ENCODE results near the gene PIK3R2. TPM values are rescaled to one million over a fixed set of nuclear protein-coding genes. Genes with fewer than 3 reads are reported as not detected.

The PIK3R2 gene
- total RNA-seq, 4 donors from 2014 or later, result 19.7 to 45.4 (median 28.2) TPM

DNA sequence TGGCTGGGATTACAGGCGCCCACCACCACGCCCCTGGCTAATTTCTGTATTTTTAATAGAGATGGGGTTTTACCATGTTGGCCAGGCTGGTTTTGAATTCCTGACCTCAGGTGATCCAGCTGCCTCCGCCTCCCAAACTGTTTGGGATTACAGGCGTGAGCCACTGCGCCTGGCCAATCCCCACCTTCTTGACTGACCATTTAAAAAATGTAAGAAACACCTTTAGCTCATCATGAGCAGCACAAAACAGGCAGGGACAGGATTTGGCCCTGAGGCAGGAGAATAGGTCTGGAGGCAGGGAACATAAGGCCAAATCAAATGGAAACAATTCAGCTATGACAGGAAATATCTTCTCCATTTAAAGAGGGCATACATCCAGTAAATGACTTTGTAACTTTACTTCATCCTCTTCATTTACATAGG is 38.7 kb downstream of the PIK3R2 start:
- TF ChIP-seq, protein P1, sequence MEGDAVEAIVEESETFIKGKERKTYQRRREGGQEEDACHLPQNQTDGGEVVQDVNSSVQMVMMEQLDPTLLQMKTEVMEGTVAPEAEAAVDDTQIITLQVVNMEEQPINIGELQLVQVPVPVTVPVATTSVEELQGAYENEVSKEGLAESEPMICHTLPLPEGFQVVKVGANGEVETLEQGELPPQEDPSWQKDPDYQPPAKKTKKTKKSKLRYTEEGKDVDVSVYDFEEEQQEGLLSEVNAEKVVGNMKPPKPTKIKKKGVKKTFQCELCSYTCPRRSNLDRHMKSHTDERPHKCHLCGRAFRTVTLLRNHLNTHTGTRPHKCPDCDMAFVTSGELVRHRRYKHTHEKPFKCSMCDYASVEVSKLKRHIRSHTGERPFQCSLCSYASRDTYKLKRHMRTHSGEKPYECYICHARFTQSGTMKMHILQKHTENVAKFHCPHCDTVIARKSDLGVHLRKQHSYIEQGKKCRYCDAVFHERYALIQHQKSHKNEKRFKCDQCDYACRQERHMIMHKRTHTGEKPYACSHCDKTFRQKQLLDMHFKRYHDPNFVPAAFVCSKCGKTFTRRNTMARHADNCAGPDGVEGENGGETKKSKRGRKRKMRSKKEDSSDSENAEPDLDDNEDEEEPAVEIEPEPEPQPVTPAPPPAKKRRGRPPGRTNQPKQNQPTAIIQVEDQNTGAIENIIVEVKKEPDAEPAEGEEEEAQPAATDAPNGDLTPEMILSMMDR (IDR thresholded peaks at IDR 0.05), result no peak
- TF ChIP-seq POLR2A (IDR thresholded peaks at IDR 0.05), result no peak
- Histone ChIP-seq H3K27me3 (no peaks in the 10 kb centered on the region), H3K4me3 (peak overlapping the region in 3 of 4 donors; percentile 47 to 61 (median 57)), H3K4me1 (peaks cover 0 to 16% (median 12%) of the 10 kb centered on the region in 4 donors), H3K36me3 (peaks cover 0 to 8% (median 0%) of the 10 kb centered on the region in 3 donors), H3K9me3 (peaks cover 0 to 4% (median 0%) of the 10 kb centered on the region in 4 donors), H3K27ac (peak overlapping the region; percentile 91 to 97 (median 94))
- DNase-seq, result no peak

DNA sequence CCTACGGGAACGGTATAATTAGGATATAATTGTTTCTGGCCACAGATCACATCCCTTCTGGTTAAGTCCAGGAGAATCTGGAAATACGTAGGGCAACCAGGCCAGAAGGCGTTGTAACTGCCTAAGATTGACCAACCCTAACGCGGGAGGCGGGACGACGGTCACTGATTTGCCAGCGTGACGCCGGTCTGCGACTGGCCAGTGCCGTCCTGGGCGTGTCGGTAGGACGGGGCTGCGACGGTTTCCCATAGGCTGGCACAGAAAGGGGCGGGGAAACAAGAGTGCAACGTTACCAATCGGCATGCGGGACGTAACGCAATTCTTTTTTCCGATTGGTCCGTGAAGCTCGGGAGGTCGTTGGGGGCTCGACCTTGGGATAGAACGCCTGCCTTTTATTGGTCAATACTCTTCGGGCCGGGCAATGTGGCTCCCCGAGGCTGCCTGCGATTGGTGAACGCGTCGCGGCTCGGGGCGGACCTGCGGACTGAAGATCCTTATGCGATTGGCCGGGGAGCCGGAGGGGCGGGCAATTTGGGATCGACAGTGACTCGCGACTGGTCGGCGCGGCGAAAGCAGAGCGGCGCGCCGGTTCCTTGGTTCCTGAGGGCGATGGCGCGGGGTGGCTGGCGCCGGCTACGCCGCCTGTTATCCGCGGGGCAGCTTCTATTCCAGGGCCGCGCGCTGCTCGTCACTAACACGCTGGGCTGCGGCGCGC is 39.9 kb downstream of the PIK3R2 start, which contains the start of gene MPV17L2:
Gene MPV17L2, plus strand, starts transcription at position 546 of the 715 bp plus-strand sequence. Its CDS starts 64 bp downstream, at position 610.
- DNase-seq, result peak; percentile 99 to 100 (median 99)
- H3K4me1 ChIP-seq, result peaks cover 0 to 16% (median 12%) of the 10 kb centered on the region in 4 donors
- peaks cover 0 to 4% (median 0%) of the 10 kb centered on the region in 4 donors for H3K9me3 ChIP-seq
- peak; percentile 81 to 92 for TF ChIP-seq POLR2A (IDR thresholded peaks at IDR 0.05)
- TF ChIP-seq, protein P1 (IDR thresholded peaks at IDR 0.05), result no peak
- no peaks in the 10 kb centered on the region for H3K27me3 ChIP-seq
- H3K36me3 ChIP-seq, result peaks cover 0 to 16% (median 0%) of the 10 kb centered on the region in 3 donors
- H3K27ac ChIP-seq, result peak within 1 kb of the TSS; percentile 91 to 97 (median 94)
- peak within 1 kb of the TSS; percentile 59 to 95 (median 83) for H3K4me3 ChIP-seq

DNA sequence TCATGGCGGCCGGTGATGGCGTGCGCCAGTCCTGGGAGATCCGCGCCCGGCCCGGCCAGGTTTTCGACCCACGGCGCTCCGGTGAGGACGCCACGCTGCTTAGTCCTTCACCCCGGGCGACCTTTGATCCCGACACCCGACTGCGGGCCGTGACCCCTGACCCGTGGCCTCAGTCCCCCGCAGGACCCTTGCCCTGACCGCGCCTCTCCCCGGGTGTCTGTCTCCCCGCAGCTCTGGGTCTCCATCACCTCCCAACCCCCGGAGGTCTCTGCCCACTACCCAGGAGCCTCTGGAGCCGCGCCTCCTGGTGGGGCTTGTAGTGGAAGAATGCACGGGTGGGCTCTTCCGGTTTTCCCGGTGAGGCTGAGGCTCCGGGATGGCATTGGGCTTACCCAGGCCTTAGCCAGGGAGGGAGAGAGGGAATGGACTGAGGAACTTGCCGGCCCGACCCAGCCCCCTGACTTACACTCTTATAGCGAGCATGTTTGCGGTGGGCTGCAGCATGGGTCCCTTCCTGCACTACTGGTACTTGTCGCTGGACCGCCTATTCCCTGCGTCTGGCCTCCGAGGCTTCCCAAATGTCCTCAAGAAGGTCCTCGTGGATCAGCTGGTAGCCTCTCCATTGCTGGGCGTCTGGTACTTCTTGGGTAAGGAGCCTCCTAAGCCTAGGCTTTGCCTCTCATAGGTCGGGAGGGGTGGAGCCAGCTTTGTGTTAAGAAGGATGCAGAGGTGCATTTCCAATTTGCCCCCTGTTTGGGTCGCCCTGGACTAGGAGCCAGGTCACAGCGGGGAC is 40.6 kb downstream of the PIK3R2 start:
- Histone ChIP-seq H3K4me3 (peak overlapping the region; percentile 59 to 95 (median 83)), H3K27ac (peak overlapping the region; percentile 78 to 95 (median 86))
- no peak for DNase-seq

DNA sequence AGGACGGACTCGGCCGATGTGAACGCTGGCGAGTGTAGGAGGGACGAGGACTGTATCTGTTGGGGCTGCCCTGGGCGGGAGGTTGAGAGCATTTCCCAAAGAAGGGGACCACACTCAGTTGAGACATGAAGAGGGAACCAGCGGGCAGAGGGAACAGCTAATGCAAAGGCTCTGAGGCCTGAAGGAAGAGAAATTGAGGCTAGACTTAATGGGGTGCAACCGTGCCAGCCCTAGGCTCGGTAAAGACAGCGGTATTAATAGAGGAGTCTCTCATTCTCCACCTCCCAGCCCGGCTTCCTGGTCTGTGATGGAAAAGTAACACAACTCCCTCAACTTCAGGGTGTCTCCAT is 41.2 kb downstream of the PIK3R2 start:
- no peak for DNase-seq
- TF ChIP-seq, protein P1 (IDR thresholded peaks at IDR 0.05), result no peak
- no peak for TF ChIP-seq POLR2A (IDR thresholded peaks at IDR 0.05)
- H3K4me1 ChIP-seq, result peaks cover 0 to 16% (median 12%) of the 10 kb centered on the region in 4 donors
- H3K27me3 ChIP-seq, result no peaks in the 10 kb centered on the region
- peaks cover 0 to 28% (median 0%) of the 10 kb centered on the region in 3 donors for H3K36me3 ChIP-seq
- peaks cover 0 to 4% (median 0%) of the 10 kb centered on the region in 4 donors for H3K9me3 ChIP-seq
- peak overlapping the region in 3 of 4 donors; percentile 74 to 95 (median 92) for H3K4me3 ChIP-seq
- peak overlapping the region in 2 of 4 donors; percentile 91 to 95 for H3K27ac ChIP-seq

More for the DNA sequence above, 40.6 kb downstream of the PIK3R2 start:
- peaks cover 0 to 16% (median 12%) of the 10 kb centered on the region in 4 donors for H3K4me1 ChIP-seq
- H3K36me3 ChIP-seq, result peaks cover 0 to 24% (median 0%) of the 10 kb centered on the region in 3 donors
- TF ChIP-seq, protein P1 (IDR thresholded peaks at IDR 0.05), result no peak
- no peak for TF ChIP-seq POLR2A (IDR thresholded peaks at IDR 0.05)
- H3K9me3 ChIP-seq, result peaks cover 0 to 4% (median 0%) of the 10 kb centered on the region in 4 donors
- no peaks in the 10 kb centered on the region for H3K27me3 ChIP-seq

DNA sequence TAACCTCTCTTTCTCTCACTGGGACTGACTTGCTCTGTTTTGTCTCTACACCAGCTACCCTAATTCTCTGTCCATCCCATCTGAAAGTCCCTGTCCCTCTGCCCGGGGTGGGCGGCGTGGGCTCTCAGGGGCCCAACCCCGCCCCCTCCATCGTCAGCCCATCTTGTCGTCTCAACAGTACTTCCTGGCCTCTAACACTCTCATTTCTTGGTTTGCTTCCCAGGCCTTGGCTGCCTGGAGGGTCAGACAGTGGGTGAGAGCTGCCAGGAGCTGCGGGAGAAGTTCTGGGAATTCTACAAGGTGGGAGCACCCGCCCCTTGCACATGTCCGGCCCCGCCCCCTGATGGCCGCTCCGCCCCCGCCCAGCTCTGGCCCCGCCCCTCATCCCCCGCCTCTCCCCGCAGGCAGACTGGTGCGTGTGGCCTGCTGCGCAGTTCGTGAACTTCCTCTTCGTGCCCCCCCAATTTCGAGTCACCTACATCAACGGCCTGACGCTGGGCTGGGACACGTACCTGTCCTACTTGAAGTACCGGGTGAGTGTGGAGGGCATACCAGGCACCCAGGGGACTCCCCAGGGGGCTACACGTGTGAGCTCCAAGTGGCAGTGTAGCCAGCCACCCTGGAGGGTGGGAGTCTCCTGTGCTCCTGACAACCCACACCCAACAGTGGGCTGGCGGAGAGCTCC is 41.7 kb downstream of the PIK3R2 start:
- peak in 2 of 3 donors; percentile 58 to 67 for DNase-seq
- peak overlapping the region; percentile 9 to 95 (median 74) for H3K27ac ChIP-seq

More for the DNA sequence above, 41.7 kb downstream of the PIK3R2 start:
- Histone ChIP-seq H3K4me1 (peaks cover 0 to 16% (median 12%) of the 10 kb centered on the region in 4 donors), H3K27me3 (no peaks in the 10 kb centered on the region), H3K9me3 (peaks cover 0 to 4% (median 0%) of the 10 kb centered on the region in 4 donors), H3K36me3 (peaks cover 0 to 28% (median 0%) of the 10 kb centered on the region in 3 donors), H3K4me3 (peak overlapping the region in 2 of 4 donors; percentile 6 to 92)
- no peak for TF ChIP-seq POLR2A (IDR thresholded peaks at IDR 0.05)

Data from Peyer's patch (tissue), 4 donors.